C1 segment of cervical spinal cord (tissue), 14 donors: Measurements from ENCODE around the gene APOBEC3C.
"Not testable (repeated sequence)": the region's sequence is repeated elsewhere in the genome, so short reads cannot be mapped to it uniquely, and the experiment has no call there.

Experiments used
- DNase-seq, 14 donors: peaks; one replicate each; lab custom pipeline; 2025; lab: John Stamatoyannopoulos, UW

Gene APOBEC3C

DNA sequence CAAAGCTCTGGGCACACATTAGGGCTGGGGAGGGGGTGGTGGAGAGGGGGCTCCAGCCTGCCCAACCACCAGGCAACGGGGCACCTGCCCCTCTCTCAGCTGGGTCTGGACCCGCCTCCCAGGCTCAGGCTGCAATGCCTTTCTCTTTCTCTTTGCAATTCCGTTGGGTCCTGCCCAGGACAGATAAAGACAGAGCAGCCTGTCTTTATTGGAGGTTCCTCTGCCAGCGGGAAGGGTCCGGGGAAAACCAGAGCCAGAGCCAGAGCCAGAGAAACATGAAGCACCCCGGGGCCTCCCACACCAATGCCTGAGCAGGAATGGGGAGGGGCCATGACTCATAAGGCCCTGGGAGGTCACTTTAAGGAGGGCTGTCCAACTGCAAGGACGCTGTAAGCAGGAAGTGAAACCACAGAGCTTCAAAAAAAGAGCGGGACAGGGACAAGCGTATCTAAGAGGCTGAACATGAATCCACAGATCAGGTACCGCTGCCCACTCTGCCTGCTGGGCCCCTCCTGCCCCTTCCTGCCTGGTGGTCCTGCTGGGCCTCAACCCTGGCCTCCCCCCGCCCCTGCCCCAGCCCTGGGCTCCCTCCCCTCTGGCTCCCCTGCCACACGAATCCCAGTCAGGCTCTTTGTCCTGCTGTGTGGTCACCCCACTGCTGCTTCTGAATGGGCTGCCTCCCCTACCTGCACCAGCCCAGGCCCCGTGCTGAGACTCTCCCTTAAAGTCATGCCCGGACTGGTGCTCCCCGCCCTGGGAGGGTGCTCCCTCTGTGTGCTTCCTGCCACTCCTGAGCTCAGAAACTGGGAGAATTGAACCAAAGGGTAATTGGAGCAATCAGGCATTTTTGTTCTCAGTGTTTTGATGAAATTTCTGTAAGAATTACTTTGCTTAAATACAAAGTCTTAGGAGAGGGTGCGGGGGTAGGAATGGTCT is 31.8 kb upstream of the APOBEC3C start, which contains the start of gene APOBEC3B:
Gene APOBEC3B (plus strand): TSS at position 356 of the 936 bp plus-strand sequence. CDS start 107 bp downstream, at position 463.
- DNase-seq: peak in 10 of 14 donors; percentile 6 to 76 (median 32)

GRCh38 chr22:38984224-38984623 is 29.8 kb upstream of the APOBEC3C start:
- DNase-seq: no peak

GRCh38 chr22:38984784-38985757 is 29.0 kb upstream of the APOBEC3C start:
- DNase-seq: not testable (repeated sequence)

GRCh38 chr22:38986629-38987028 is 27.4 kb upstream of the APOBEC3C start:
- DNase-seq: no peak

GRCh38 chr22:38987171-38987895 is 26.7 kb upstream of the APOBEC3C start:
- no peak for DNase-seq

GRCh38 chr22:38989466-38989865 is 24.6 kb upstream of the APOBEC3C start:
- no peak for DNase-seq

DNA sequence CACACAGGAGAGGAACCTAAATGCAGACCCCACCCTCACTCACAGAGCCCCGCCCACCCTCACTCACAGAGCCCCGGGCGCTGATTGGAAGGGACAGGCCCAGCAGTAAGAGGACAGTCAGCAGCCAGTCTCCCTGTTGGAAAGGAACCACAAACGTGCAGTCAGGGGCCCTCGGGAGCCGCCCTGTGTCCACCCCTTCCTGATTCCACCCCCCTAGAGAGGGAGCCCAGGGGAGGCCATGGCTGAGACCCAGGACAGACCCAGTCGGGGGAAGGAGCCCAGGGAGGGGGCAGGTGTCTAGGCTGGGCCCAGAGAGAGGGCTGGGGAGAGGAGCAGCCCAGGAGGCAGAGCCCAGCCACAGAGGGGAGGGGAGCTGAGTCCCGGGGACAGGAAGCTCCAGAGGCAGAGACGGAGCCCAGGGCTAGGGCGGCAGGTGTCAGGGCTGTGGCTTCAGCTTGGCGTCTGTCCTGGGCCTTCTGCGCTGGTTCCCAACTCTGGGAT is 21.1 kb upstream of the APOBEC3C start:
- not testable (repeated sequence) for DNase-seq

DNA sequence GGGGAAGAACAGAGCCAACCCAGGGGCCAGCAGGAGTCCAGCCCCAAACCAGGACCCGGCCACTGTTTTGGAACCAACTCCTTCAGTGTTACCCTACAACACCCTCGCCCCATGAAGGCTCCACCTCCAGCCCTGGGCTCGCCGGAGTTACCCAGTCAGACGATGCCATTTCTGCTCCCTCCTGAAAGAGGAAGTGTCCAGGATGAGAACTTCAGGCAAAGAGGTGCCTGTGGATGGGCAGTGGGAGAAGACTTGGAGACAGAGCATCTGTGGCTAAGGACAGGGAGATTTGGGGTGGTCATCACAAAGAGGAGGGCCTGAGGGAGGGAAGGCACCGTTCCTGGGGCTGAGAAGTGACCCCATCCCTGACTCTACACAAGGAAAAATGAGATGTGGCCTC is 18.0 kb upstream of the APOBEC3C start:
- no peak for DNase-seq

GRCh38 chr22:38997518-38997917 is 16.5 kb upstream of the APOBEC3C start:
- no peak for DNase-seq

DNA sequence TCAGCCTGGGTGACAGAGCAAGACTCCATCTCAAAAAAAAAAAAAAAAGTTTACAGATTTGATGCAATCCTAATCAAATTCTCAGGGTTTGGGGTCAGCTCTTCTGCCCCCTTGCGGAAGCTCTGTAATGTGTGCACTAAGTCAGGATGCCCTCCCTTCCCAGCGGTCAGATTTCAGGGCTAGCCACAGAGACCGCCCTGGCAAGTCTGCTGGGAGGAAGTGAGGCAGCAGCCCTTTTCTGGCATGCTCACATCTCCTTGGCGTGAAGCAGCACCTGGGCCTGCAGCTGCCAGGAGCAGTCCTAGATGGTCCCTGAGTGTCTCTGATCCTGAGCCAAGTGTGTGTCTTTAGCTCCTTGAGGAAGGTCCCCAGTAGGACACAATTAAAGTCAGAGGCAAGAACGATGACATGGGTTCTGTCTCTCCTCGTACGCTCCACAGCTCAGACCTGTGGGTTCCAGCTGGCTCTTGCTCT is 10.9 kb upstream of the APOBEC3C start:
- DNase-seq: peak in 10 of 14 donors; percentile 7 to 48 (median 33)

DNA sequence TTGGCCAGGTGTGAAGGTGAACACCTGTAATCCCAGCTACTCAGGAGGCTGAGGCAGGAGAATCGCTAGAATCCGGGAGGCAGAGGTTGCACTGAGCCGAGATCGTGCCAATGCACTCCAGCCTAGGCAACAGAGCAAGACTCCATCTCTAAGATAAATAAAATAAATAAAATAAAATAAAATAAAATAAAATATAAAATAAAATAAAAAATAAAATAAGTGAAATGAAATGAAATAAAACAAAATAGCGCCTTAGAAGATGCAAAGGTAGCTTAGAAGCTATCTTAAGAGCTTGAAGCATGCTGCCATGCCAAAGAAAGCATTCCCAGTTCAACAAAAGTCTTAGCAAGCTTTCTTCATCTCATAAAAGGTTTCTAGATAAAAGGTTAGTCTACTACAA is 6.9 kb upstream of the APOBEC3C start:
- no peak for DNase-seq

GRCh38 chr22:39008271-39008850 is 5.7 kb upstream of the APOBEC3C start:
- DNase-seq: not testable (repeated sequence)

DNA sequence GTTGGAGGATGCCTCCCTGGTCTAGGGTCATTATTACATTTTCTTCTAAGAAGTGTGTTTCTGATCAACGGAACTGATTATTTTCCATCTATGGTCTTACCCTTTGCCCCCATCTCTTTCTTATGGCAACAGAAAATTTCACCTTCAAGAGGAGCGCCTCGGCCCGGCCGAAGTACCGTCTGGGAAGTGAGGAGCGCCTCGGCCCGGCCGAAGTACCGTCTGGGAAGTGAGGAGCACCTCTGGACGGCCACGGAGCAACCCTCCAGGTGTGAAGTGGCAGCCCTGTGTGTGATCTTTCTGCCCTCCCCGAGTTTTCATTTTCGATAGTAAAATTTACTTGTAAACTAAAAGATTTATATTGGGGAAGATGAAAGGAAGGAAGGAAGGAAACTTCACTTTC is 3.1 kb upstream of the APOBEC3C start:
- no peak for DNase-seq

- no peak for DNase-seq
Observed at GRCh38 chr22:39012533-39013511, 1.2 kb upstream of the APOBEC3C start.

- DNase-seq: not testable (repeated sequence)
Observed at GRCh38 chr22:39013561-39013941, 506 bp upstream of the APOBEC3C start.

DNA sequence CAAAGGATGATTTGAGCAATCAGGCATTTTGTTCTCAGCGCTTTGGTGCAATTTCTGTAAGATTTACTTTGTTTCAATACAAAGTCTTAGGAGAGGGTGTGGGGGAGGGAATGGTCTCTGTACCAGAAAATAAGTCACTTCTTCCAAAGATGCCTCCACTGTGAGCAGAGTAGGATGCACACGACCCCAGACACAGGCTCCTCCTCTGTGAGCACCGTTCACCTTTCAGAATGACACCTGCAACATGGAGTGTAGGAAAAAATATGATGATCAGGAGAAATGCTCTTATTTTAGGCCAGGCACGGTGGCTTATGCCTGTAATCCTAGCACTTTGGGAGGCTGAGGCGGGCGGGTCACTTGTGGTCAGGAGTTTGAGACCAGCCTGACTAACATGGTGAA is 665 bp downstream of the APOBEC3C start:
- not testable (repeated sequence) for DNase-seq

GRCh38 chr22:39016592-39016991 is 2.5 kb downstream of the APOBEC3C start:
- DNase-seq: no peak

GRCh38 chr22:39017596-39018365 is 3.7 kb downstream of the APOBEC3C start:
- no peak for DNase-seq
